GM10248 (cell line): Measurements from ENCODE around the gene POLA1.

ENCODE experiments used
- CTCF ChIA-PET: fragments of 300-600 bp; sonication (Branson Sonifier 250); formaldehyde crosslinking; extraction: SDS; loops from one replicate; lab custom pipeline; 2021; ENCODE audit warnings: antibody characterized with exemption; lab: Yijun Ruan, JAX
- POLR2A ChIA-PET: fragments of 350-650 bp; sonication (Branson Sonifier 250); formaldehyde crosslinking; extraction: SDS; loops from one replicate; lab custom pipeline; 2020; ENCODE audit warnings: antibody characterized with exemption; lab: Yijun Ruan, JAX
- DNase-seq: peaks from one replicate; pipeline ENCODE4 v3.0.0; 2012; ENCODE audit errors: extremely low spot score
- CTCF ChIP-seq: IDR thresholded peaks from 2 replicates; pipeline ENCODE4 v1.5.1; 2012; ENCODE audit warnings: mild to moderate bottlenecking, low read depth; ENCODE audit errors: extremely low read depth, missing control alignments, control extremely low read depth

Gene POLA1

GRCh38 chrX:25012793-25013631 lies 319.3 kb downstream of the POLA1 start:
- POLR2A ChIA-PET, result no interaction called here
- TF ChIP-seq CTCF, result no peak
- CTCF ChIA-PET, result interaction anchor here (2.7 kb wide), 1 partner anchor 8 kb away, joined by 16 read pairs; no protein-coding TSS in a partner anchor
- no peak for DNase-seq

- TF ChIP-seq CTCF, result no peak
- peak; percentile 48 for DNase-seq
- ChIA-PET CTCF (no interaction called here), POLR2A (no interaction called here)
These were observed 320.1 kb downstream of the POLA1 start for GRCh38 chrX:25013632-25014365.

GRCh38 chrX:25014366-25014838 lies 320.7 kb downstream of the POLA1 start:
- no peak for TF ChIP-seq CTCF
- ChIA-PET CTCF (interaction anchor here (1.2 kb wide), 1 partner anchor 176 kb away, joined by 4 read pairs; no protein-coding TSS in a partner anchor), POLR2A (no interaction called here)
- DNase-seq, result no peak

- no peak for TF ChIP-seq CTCF
- POLR2A ChIA-PET, result no interaction called here
- peak; percentile 75 for DNase-seq
These were observed 322.0 kb downstream of the POLA1 start, which contains the start of gene ARX for GRCh38 chrX:25015486-25016360. TSS of gene ARX (minus strand) at chrX:25015965. CDS start at chrX:25015737, 228 bp downstream.

GRCh38 chrX:25016361-25016671 lies 322.6 kb downstream of the POLA1 start:
- POLR2A ChIA-PET, result no interaction called here
- TF ChIP-seq CTCF, result no peak
- CTCF ChIA-PET, result no interaction called here
- no peak for DNase-seq

More at GRCh38 chrX:25015486-25016360, 322.0 kb downstream of the POLA1 start, which contains the start of gene ARX:
- CTCF ChIA-PET, result interaction anchor here (1.2 kb wide), 1 partner anchor 177 kb away, joined by 4 read pairs; no protein-coding TSS in a partner anchor

GRCh38 chrX:25016938-25017598 lies 323.4 kb downstream of the POLA1 start:
- no peak for DNase-seq
- POLR2A ChIA-PET, result no interaction called here
- TF ChIP-seq CTCF, result no peak
- CTCF ChIA-PET, result interaction anchor here (1.2 kb wide), 1 partner anchor 8 kb away, joined by 4 read pairs; no protein-coding TSS in a partner anchor
